OCI-LY7 (cell line): Measurements from ENCODE around the gene ASMTL. TPM values are rescaled to one million over a fixed set of nuclear protein-coding genes. Genes with fewer than 3 reads are reported as not detected.

Experiments
- BruUV-seq: library from RNA; stranded (reverse); fragments of 400-500 nt; replicated peaks from 2 replicates; lab custom pipeline; 2021; lab: Mats Ljungman, UMichigan
- CTCF ChIA-PET: fragments of 300-600 bp; sonication (Branson Sonifier 250); formaldehyde crosslinking; loops from one replicate; lab custom pipeline; 2022; ENCODE audit warnings: antibody characterized with exemption; ENCODE audit not compliant: unreplicated experiment; lab: Charles Lee
- POLR2A ChIA-PET: fragments of 300-600 bp; sonication (Branson Sonifier 250); formaldehyde crosslinking; loops from one replicate; lab custom pipeline; 2022; ENCODE audit warnings: antibody characterized with exemption; lab: Charles Lee
- DNase-seq: peaks from one replicate; pipeline ENCODE4 v3.0.0-alpha.2; 2015; ENCODE audit warnings: low spot score
- H2AFZ ChIP-seq: fragments of 200-600 bp; sonication (generic), shearing (Covaris generic); 2 replicates; pipeline ENCODE4 v1.6.1; 2014; ENCODE audit warnings: mild to moderate bottlenecking, antibody characterized with exemption, low read length, moderate library complexity
- H3K27ac ChIP-seq: fragments of 200-600 bp; sonication (generic); 2 replicates; pipeline ENCODE4 v1.5.1; 2014; ENCODE audit warnings: mixed run types, low read depth, mild to moderate bottlenecking, moderate library complexity, low read length, inconsistent platforms; ENCODE audit not compliant: poor library complexity, severe bottlenecking
- H3K36me3 ChIP-seq: fragments of 200-600 bp; sonication (generic); 2 replicates; pipeline ENCODE4 v1.6.1; 2014; ENCODE audit warnings: mild to moderate bottlenecking, antibody characterized with exemption, low read length, moderate library complexity, mixed read lengths; ENCODE audit not compliant: insufficient read depth
- H3K4me1 ChIP-seq: fragments of 200-600 bp; sonication (generic); 2 replicates; pipeline ENCODE4 v1.5.1; 2014; ENCODE audit warnings: mild to moderate bottlenecking, low read length; ENCODE audit not compliant: insufficient read depth, poor library complexity, severe bottlenecking
- H3K4me2 ChIP-seq: fragments of 200-600 bp; sonication (generic); 2 replicates; pipeline ENCODE4 v1.6.1; 2014; ENCODE audit warnings: mild to moderate bottlenecking, low read length
- H3K4me3 ChIP-seq: fragments of 200-600 bp; sonication (generic); 2 replicates; pipeline ENCODE4 v1.5.1; 2014; ENCODE audit warnings: mild to moderate bottlenecking, low read depth, low read length; ENCODE audit not compliant: poor library complexity, severe bottlenecking
- H3K79me2 ChIP-seq: fragments of 200-600 bp; sonication (generic); 2 replicates; pipeline ENCODE4 v1.6.1; 2016; ENCODE audit warnings: low read depth, mild to moderate bottlenecking, low read length, moderate library complexity, mixed read lengths; ENCODE audit not compliant: insufficient read depth
- H3K9me2 ChIP-seq: fragments of 200-600 bp; sonication (generic); 2 replicates; pipeline ENCODE4 v1.6.1; 2016; ENCODE audit warnings: mild to moderate bottlenecking, low read length, mixed read lengths; ENCODE audit not compliant: insufficient read depth
- H3K9me3 ChIP-seq: fragments of 200-600 bp; sonication (generic); 2 replicates; pipeline ENCODE4 v1.6.1; 2014; ENCODE audit warnings: mild to moderate bottlenecking, mixed run types, low read length, mixed read lengths
- H4K20me1 ChIP-seq: fragments of 200-600 bp; sonication (generic); 2 replicates; pipeline ENCODE4 v1.6.1; 2014; ENCODE audit warnings: mild to moderate bottlenecking, antibody characterized with exemption, low read length, moderate library complexity, mixed read lengths; ENCODE audit not compliant: insufficient read depth
- EZH2phosphoT487 ChIP-seq: fragments of 200-600 bp; sonication (generic); IDR thresholded peaks from 2 replicates; pipeline ENCODE4 v1.6.1; 2018; ENCODE audit warnings: low read depth, borderline replicate concordance, mild to moderate bottlenecking, mixed run types, antibody characterized with exemption, low read length, moderate library complexity, mixed read lengths
- intact Hi-C: fragments of 100-400 bp; cut with micrococcal nuclease; formaldehyde crosslinking; loops from one replicate; pipeline ENCODE4 v1.10.0; 2022; ENCODE audit not compliant: unreplicated experiment
- total RNA-seq, 2 experiments: library from RNA; depleted of rRNA in 1 of 2; stranded (reverse); fragments of >200 nt in 1 of 2; shearing (Covaris generic) in 1 of 2; gene quantifications; 2 replicates each; pipeline ENCODE4 v1.2.3, GENCODE V29; 2014 to 2022
- TF ChIP-seq, protein P1 (sequence below): fragments of 200-600 bp; sonication (generic); conservative IDR thresholded peaks from 2 replicates; pipeline ENCODE4 v1.5.1; 2014; ENCODE audit warnings: mild to moderate bottlenecking, antibody characterized with exemption, low read length, moderate library complexity, mixed read lengths

The ASMTL gene
- total RNA-seq, 2 experiments from 2014 or later = 17.2 to 37.0 TPM

DNA sequence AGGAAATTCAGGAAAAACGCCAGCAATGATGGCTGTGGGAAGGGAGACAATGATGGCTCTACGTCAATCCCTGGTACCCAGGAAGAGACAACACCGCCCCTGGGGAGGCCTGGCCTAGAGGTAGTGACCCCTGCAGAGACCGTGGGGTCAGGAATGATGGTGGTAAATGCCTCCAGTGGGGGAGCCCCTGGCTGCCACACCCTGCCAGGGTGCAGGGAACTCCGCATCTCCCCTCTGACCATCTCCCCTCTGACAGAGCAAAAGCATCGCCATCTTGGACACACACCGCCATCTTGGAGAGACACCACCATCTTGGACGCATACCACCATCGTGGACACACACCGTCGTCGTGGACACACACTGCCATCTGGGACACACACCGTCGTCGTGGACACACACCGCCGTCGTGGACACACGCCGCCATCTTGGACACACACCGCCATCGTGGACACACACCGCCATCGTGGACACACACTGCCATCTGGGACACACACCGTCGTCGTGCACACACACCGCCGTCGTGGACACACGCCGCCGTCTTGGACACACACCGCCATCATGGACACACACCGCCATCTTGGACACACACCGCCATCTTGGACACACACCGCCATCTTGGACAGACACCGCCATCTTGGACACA lies 9.9 kb downstream of the ASMTL start:
- Histone ChIP-seq H3K4me1 (no peaks in the 10 kb centered on the region), H2AFZ (no peak overlapping the region), H3K9me2 (no peaks in the 10 kb centered on the region), H3K79me2 (peaks cover 3% of the 10 kb centered on the region; the same call in 1 of the 2 replicates), H3K9me3 (peaks cover 3% of the 10 kb centered on the region; the same call in 1 of the 2 replicates), H3K4me2 (no peak overlapping the region), H4K20me1 (no peaks in the 10 kb centered on the region), H3K27ac (no peak overlapping the region), H3K36me3 (peaks cover 61% of the 10 kb centered on the region), H3K4me3 (no peak overlapping the region)
- CTCF ChIA-PET = no interaction called here
- no peak for DNase-seq
- POLR2A ChIA-PET = no interaction called here
- no peak for TF ChIP-seq EZH2phosphoT487
- TF ChIP-seq, protein P1, sequence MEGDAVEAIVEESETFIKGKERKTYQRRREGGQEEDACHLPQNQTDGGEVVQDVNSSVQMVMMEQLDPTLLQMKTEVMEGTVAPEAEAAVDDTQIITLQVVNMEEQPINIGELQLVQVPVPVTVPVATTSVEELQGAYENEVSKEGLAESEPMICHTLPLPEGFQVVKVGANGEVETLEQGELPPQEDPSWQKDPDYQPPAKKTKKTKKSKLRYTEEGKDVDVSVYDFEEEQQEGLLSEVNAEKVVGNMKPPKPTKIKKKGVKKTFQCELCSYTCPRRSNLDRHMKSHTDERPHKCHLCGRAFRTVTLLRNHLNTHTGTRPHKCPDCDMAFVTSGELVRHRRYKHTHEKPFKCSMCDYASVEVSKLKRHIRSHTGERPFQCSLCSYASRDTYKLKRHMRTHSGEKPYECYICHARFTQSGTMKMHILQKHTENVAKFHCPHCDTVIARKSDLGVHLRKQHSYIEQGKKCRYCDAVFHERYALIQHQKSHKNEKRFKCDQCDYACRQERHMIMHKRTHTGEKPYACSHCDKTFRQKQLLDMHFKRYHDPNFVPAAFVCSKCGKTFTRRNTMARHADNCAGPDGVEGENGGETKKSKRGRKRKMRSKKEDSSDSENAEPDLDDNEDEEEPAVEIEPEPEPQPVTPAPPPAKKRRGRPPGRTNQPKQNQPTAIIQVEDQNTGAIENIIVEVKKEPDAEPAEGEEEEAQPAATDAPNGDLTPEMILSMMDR = no peak
- intact Hi-C loops = no loop called here
- no TSS peak for BruUV-seq

DNA sequence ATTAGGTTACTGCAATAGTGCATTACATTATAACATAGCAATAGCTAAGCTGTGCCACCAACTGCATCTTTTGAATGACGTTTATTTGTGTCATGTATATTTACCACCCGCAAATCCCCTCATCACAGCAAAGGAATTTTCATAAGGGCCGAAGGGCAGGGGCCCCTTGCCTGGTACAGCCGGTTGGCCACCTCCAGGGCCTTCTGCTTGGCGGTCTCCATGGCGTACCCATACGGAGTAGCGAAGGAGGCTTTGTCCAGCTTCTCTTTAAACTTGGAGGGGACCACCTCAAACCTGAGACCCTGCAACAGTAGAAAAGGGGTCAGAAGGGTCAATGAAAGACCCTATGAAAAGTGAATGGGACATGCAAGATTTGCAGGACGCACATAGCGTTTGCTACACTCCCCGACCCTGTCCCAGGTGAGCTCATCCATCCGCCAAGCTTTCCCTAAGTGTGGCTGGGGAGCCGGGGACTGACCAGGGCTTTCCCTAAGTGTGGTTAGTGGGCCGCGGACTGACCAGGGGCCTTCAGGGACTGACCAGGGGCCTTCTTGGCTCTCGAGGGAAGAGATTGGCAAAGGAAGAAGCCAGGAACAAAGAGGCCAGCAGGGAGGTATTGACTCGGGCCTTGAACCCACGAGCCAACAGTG lies 10.6 kb downstream of the ASMTL start:
- Histone ChIP-seq H3K36me3 (peaks cover 63% of the 10 kb centered on the region), H3K9me3 (no peaks in the 10 kb centered on the region), H3K4me1 (no peaks in the 10 kb centered on the region), H3K9me2 (no peaks in the 10 kb centered on the region), H3K4me3 (no peak overlapping the region), H2AFZ (no peak overlapping the region), H3K79me2 (no peaks in the 10 kb centered on the region), H3K4me2 (no peak overlapping the region), H4K20me1 (no peaks in the 10 kb centered on the region), H3K27ac (no peak overlapping the region)
- CTCF ChIA-PET = no interaction called here
- no peak for DNase-seq
- BruUV-seq = no TSS peak
- intact Hi-C loops = no loop called here
- TF ChIP-seq, protein P1 = no peak
- TF ChIP-seq EZH2phosphoT487 = no peak
- POLR2A ChIA-PET = no interaction called here

DNA sequence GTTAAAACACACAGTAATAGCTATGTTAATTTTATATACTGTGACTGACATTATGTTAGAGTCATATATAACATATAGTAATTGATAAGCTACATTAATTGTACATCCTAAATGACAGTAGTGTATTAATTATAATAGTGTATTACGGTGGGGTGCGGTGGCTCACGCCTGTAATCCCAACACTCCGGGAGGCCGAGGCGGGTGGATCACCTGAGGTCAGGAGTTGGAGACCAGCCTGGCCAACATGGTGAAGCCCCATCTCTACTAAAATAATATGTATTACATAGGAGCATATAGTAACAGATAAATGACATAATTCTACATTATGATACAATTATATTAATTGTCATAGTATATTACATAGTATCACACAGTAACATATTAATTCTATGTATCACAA lies 12.2 kb downstream of the ASMTL start:
- no peak for DNase-seq
- H4K20me1 ChIP-seq = no peaks in the 10 kb centered on the region
- no TSS peak for BruUV-seq
- H2AFZ ChIP-seq = no peak overlapping the region
- no peaks in the 10 kb centered on the region for H3K79me2 ChIP-seq
- POLR2A ChIA-PET = no interaction called here
- no peak overlapping the region for H3K4me2 ChIP-seq
- H3K9me3 ChIP-seq = no peaks in the 10 kb centered on the region
- no peaks in the 10 kb centered on the region for H3K4me1 ChIP-seq
- no peaks in the 10 kb centered on the region for H3K9me2 ChIP-seq
- intact Hi-C loops = no loop called here
- no peak overlapping the region for H3K4me3 ChIP-seq
- peaks cover 76% of the 10 kb centered on the region for H3K36me3 ChIP-seq
- CTCF ChIA-PET = no interaction called here
- TF ChIP-seq, protein P1 = no peak
- no peak for TF ChIP-seq EZH2phosphoT487
- H3K27ac ChIP-seq = no peak overlapping the region
